ENCODE results near the gene ESPN. TPM values are rescaled to one million over a fixed set of nuclear protein-coding genes. Genes with fewer than 3 reads are reported as not detected.

ESPN gene
- total and polyA plus RNA-seq, 10 of the 15 experiments (the other 5 are each of a cell fraction or from before 2014, with no cell fraction given), result 0.18 to 0.71 (median 0.59) TPM; not detected in 7

DNA sequence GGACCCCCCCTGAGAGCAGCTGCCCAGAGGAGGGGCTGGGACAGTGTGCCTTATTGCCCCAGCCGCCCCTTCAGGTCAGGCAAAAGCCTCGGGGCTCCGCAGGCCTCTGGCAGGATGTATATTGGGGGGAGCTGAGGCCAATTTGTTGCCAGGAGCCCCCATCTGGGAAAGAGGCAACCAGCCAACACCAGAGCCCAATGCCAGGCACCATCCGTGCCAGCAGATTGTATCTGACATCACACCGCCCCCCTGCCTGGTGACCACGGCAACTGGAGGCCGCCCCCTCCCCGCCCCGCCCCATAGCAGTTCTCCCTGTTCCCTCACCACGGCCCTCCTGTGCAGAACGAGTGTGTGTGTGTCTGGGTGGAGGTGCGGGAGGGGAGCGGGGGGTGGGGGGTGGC, 70.5 kb downstream of the ESPN start (continued):
- TF ChIP-seq ZNF592 (IDR thresholded peaks at IDR 0.05), result no peak
- no peak for TF ChIP-seq MTA2 (IDR thresholded peaks at IDR 0.05; ENCODE audit: low read depth)
- TF ChIP-seq RFX5 (IDR thresholded peaks at IDR 0.05; ENCODE audit: low read depth, low read length), result no peak
- TF ChIP-seq, protein P1, sequence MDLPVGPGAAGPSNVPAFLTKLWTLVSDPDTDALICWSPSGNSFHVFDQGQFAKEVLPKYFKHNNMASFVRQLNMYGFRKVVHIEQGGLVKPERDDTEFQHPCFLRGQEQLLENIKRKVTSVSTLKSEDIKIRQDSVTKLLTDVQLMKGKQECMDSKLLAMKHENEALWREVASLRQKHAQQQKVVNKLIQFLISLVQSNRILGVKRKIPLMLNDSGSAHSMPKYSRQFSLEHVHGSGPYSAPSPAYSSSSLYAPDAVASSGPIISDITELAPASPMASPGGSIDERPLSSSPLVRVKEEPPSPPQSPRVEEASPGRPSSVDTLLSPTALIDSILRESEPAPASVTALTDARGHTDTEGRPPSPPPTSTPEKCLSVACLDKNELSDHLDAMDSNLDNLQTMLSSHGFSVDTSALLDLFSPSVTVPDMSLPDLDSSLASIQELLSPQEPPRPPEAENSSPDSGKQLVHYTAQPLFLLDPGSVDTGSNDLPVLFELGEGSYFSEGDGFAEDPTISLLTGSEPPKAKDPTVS (IDR thresholded peaks at IDR 0.05; ENCODE audit: low read depth, low read length), result no peak

GRCh38 chr1:6495540-6496364, 71.2 kb downstream of the ESPN start:
- H3K4me3 ChIP-seq, result no peak overlapping the region
- no peak overlapping the region for H3K4me2 ChIP-seq (ENCODE audit: control insufficient read depth, insufficient read depth)
- no peak for ATAC-seq
- ChIA-PET RAD21 (ENCODE audit: unreplicated experiment) (no interaction called here), CTCF (no interaction called here), POLR2A (no interaction called here), SMC1A (ENCODE audit: uncharacterized antibody, unreplicated experiment) (no interaction called here)
- in situ Hi-C loops (cut with MboI), result loop anchor here (25.0 kb wide), 1 partner anchor 717 kb away; no protein-coding TSS in a partner anchor
- no peak for DNase-seq (ENCODE audit: low read depth, low spot score)
- no peak for FAIRE-seq
- H3K79me2 ChIP-seq (ENCODE audit: control insufficient read depth, insufficient read depth, low read length), result no peaks in the 10 kb centered on the region
- BruUV-seq (replicated peaks), result no TSS peak
- H3K4me1 ChIP-seq (ENCODE audit: control insufficient read depth, insufficient read depth, low read length), result no peaks in the 10 kb centered on the region
- H3K36me3 ChIP-seq (ENCODE audit: control insufficient read depth in 2 of 2, insufficient read depth in 2 of 2, low read length in 1 of 2), result no peaks in the 10 kb centered on the region
- H3K9ac ChIP-seq (ENCODE audit: control insufficient read depth, insufficient read depth, low read length), result no peak overlapping the region
- H4K20me1 ChIP-seq (ENCODE audit: control insufficient read depth, insufficient read depth), result no peaks in the 10 kb centered on the region
- WGBS (ENCODE audit: insufficient coverage, insufficient replicate concordance, low lambda C conversion rate, missing lambda C conversion rate), result 49% methylated on average over 14 of the region's 14 CpGs
- no peak overlapping the region for H3K27ac ChIP-seq (ENCODE audit: control insufficient read depth, insufficient read depth)
- H2AFZ ChIP-seq (ENCODE audit: control insufficient read depth, low read depth, low read length), result no peak overlapping the region
- intact Hi-C loops (cut with micrococcal nuclease; ENCODE audit: unreplicated experiment), result no loop called here
- peaks cover 4 to 8% of the 10 kb centered on the region in 2 experiments for H3K27me3 ChIP-seq (replicated peaks in 1 of 2; ENCODE audit: control insufficient read depth in 2 of 2, insufficient read depth in 2 of 2, low read length in 1 of 2)
- no peaks in the 10 kb centered on the region for H3K9me3 ChIP-seq (replicated peaks; ENCODE audit: control insufficient read depth, insufficient read depth, low read length)
- no peak for TF ChIP-seq ZNF274 (IDR thresholded peaks at IDR 0.05; ENCODE audit: insufficient read depth, insufficient read length)
- no peak for TF ChIP-seq STAT1 (conservative IDR thresholded peaks at IDR 0.05)
- TF ChIP-seq MXI1 (IDR thresholded peaks at IDR 0.05; ENCODE audit: low read depth, low read length), result no peak
- no peak for TF ChIP-seq RELA (IDR thresholded peaks at IDR 0.05; ENCODE audit: borderline replicate concordance, partially characterized antibody)
- TF ChIP-seq ASH2L (IDR thresholded peaks at IDR 0.05; ENCODE audit: borderline replicate concordance, low read depth), result no peak
- TF ChIP-seq SP1 (IDR thresholded peaks at IDR 0.05; ENCODE audit: low read depth, low read length), result no peak
- TF ChIP-seq, protein P2, sequence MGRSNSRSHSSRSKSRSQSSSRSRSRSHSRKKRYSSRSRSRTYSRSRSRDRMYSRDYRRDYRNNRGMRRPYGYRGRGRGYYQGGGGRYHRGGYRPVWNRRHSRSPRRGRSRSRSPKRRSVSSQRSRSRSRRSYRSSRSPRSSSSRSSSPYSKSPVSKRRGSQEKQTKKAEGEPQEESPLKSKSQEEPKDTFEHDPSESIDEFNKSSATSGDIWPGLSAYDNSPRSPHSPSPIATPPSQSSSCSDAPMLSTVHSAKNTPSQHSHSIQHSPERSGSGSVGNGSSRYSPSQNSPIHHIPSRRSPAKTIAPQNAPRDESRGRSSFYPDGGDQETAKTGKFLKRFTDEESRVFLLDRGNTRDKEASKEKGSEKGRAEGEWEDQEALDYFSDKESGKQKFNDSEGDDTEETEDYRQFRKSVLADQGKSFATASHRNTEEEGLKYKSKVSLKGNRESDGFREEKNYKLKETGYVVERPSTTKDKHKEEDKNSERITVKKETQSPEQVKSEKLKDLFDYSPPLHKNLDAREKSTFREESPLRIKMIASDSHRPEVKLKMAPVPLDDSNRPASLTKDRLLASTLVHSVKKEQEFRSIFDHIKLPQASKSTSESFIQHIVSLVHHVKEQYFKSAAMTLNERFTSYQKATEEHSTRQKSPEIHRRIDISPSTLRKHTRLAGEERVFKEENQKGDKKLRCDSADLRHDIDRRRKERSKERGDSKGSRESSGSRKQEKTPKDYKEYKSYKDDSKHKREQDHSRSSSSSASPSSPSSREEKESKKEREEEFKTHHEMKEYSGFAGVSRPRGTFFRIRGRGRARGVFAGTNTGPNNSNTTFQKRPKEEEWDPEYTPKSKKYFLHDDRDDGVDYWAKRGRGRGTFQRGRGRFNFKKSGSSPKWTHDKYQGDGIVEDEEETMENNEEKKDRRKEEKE (IDR thresholded peaks at IDR 0.05), result no peak
- TF ChIP-seq BHLHE40 (IDR thresholded peaks at IDR 0.05; ENCODE audit: borderline replicate concordance in 1 of 2, low read depth in 2 of 2, low read length in 1 of 2), result no peak

Data from GM12878 (cell line).